GM21515 (cell line): Measurements from ENCODE around the gene LSM14B.
A peak's percentile ranks its signal among the peaks of the same experiment; 100 is the strongest.

ENCODE experiments used
- ATAC-seq: cut with Tn5 transposase; IDR thresholded peaks from one replicate; pipeline ENCODE4 v1.9.1; 2021; ENCODE audit not compliant: unreplicated experiment

LSM14B gene

GRCh38 chr20:62181808-62182207 is 59.5 kb downstream of the LSM14B start:
- ATAC-seq, result no peak

GRCh38 chr20:62182469-62183425 is 60.5 kb downstream of the LSM14B start, which contains the start of gene MTG2:
Gene MTG2 (plus strand): TSS chr20:62183028. CDS start chr20:62193421, 10,393 bp downstream.
- ATAC-seq, result peak; percentile 85

GRCh38 chr20:62183426-62184142 is 61.3 kb downstream of the LSM14B start:
- ATAC-seq, result peak; percentile 1
